NCI-H2171 (cell line): ENCODE data around the gene NR6A1.

ENCODE experiments used
- DNase-seq: peaks from one replicate; lab custom pipeline; 2025; lab: John Stamatoyannopoulos, UW

NR6A1 gene

DNA sequence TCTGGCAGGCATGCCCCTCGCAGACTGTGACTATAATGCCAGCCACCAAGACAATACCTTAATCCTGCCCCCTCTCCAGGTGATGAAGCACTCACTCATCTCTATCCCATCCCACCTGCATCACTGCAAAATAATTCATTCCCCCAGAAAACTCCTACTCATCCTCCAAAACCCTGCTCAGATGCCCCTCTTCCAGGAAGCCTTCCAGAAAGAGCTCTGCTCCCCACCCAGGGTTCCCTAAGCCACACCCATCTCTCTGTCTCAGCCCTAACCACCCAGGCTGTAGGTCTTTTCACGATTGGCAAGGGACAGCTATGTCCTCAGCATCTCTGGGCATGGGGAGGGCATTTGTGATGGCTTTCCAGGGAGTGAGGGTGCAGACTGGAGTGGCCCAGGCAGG is 281.1 kb downstream of the NR6A1 start:
- no peak for DNase-seq

- DNase-seq: no peak
Measured at GRCh38 chr9:124489222-124489621, 281.9 kb downstream of the NR6A1 start.

- no peak for DNase-seq
Measured at GRCh38 chr9:124488641-124489210, 282.4 kb downstream of the NR6A1 start.

DNA sequence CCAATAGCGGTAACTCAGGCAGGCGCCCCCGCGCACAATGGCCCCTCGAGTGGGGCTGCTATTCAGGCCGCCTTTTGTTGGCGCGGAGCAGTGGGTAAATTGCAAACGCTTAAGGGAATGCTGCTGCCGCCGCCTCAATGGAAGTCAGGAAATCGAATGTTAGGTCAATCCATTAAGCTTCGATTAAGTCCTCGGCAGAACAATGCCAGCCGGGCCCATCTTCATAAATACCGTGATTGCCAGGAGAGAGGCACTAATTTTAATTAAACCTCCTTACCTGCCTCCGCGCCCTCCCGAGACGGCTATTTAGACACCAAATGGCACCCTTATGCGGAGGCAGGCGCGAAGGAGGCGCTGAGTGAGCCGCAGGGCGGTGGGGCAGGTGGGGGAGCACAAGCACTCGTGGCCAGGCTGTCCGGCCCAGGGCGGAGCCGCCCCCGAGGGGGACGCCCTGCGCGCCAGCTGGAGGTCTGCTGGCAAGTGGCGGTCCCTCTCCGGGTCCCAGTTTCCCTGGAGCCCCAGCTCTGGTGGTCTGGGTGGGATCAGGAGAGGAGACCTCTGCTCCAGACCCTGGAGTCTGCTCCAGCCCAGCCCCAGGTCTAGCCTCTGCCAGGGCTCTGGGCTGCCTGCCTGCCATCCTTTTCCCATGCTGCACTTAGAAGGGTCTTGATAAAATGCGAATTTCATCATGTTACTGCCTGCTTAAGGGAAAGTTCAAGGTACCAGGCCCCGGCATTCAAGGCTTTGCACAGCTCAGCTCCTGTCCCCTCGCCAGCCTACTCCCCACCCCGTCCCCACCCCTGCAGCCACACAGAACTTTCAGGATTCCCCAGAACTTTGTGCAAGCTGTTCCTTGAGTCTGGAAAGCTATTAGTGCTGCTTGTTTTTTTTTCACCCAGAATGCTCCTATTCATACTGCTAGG is 283.6 kb downstream of the NR6A1 start:
- DNase-seq: no peak

GRCh38 chr9:124486778-124487259 is 284.3 kb downstream of the NR6A1 start:
- no peak for DNase-seq

DNA sequence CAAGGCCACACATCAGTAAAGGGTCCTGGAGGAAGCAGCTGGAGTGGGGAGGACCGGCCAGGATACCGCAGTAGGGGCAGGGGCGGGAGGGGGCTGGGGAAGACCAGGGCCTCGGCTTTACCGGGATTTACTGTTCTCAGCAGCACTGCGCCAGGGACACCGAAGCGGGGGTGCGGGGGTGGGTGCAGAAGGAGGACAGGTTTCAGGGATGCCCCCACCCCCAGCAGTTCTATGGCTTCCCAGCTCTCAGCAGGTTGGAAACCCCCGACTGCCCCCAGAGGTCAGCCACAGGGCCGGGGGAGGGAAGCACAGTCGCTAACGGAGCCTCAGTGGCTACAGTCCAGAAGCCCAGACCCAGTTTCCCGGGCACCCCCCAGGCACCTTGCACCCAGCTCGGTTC is 285.2 kb downstream of the NR6A1 start:
- no peak for DNase-seq

- DNase-seq: no peak
Measured at GRCh38 chr9:124485201-124485600, 285.9 kb downstream of the NR6A1 start.

DNA sequence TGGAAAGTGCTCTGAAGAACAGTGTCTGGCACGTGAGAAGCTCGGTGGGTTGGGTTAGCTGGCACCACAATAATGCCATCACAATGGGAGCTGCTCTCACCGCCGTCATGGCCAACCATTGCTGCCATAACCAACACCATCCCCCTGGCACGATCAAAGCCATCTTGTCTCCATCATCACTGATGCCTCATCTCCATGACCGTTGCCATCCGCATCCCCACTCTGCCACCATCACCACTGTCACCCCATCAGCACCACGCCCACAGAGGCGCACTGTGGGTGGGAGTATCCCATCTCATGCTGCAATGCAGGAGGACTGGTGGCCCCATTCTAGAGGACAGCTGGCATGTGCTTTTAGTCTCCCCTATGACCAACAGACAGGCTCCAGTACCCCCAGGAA is 287.6 kb downstream of the NR6A1 start:
- no peak for DNase-seq

- DNase-seq: no peak
Measured at GRCh38 chr9:124482431-124483031, 288.6 kb downstream of the NR6A1 start.

- DNase-seq: no peak
Measured at GRCh38 chr9:124481115-124481514, 290.0 kb downstream of the NR6A1 start.

GRCh38 chr9:124480621-124480981 is 290.5 kb downstream of the NR6A1 start:
- DNase-seq: no peak

GRCh38 chr9:124479947-124480620 is 291.0 kb downstream of the NR6A1 start:
- DNase-seq: no peak

DNA sequence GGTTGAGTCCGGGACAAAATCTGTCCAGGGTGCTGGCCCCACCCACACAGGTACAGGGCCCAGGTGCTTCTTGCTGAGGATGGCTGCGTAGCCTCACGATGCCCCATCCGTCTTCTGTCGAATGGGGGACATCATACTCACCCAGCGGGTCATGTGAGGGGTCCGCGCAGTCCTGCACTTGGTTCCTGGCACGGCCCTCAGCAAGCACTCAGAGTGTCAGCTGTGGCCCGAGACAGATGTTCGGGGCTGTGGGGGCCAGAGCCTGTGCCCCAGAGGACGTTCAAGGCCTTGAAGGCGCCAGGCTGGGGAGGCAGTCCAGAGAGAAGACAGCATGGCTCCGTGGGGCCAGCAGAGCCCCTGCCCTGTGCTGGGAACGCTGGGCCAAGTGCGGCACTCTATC is 291.7 kb downstream of the NR6A1 start:
- DNase-seq: no peak

DNA sequence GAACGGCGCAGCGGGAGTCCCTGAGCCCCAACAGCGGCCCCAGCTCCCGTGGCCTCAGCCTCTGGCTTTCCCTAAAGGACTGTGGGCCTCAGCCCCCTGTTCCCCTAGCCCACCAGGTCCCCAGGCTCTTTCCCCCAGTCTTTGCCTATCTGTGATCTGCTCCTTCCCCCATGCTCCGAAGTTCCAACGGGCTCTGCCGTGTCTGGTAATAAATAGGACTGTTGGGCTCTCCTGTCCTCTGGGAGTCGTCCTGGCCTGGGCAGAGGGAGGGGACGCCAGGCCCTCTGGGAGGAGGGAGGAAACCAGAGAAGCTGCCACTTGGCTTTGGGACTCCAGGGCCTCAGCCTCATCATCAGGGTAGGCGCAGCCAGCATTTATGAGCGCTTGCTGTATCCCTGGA is 292.8 kb downstream of the NR6A1 start:
- DNase-seq: no peak

DNA sequence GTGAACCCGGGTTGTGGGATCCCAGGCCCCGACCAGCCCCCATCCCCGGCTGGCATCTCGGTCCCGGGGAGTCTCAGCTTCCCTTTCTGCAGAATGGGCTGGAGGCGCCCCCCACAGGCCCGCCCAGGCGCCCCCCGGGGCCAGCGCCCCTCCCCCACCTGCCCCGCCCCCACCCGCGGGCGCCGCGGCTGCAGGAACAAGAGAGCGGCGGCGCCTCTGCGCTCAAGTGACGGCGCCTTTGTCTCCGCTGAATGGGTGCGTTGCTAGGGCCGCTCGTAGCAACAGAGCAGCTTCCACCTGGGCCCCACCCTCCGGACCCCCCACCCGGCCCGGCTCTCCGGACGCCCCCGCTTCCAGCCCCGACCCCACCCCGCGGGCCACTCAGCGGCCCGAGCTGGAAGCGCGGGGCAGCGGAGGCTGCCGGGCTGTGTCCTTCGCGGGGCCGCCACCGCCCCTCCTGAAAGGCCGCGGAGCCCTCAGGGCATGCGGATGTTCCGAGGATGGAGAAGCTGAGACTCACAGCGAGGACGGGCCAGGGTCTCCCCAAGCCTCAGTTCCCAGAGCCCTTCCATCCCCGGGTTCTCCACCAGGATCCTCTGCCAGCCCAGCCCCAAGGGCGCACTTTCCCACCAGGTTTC is 293.3 kb downstream of the NR6A1 start:
- DNase-seq: peak; percentile 33

DNA sequence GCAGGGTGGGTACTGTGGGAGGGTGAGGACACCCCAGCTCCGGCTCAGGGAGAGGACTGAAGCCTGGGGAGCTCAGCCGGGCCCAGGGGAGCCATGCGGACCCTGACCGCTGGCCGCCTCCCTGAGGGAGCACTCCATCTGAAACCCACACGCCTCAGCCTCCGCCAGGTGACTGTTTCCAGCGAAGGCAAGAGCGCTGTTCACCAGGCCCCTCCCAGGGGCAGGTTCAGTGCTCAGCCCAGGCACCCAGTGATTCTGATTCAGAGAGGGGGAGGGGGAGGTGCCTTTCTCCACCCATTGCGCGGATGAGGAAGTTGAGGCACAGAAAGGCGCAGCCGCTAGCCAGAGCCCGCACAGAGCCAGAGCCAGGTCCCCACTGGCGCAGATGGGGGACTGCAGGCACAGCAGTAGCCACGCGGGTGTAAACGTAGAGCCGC is 293.9 kb downstream of the NR6A1 start:
- DNase-seq: peak; percentile 21

DNA sequence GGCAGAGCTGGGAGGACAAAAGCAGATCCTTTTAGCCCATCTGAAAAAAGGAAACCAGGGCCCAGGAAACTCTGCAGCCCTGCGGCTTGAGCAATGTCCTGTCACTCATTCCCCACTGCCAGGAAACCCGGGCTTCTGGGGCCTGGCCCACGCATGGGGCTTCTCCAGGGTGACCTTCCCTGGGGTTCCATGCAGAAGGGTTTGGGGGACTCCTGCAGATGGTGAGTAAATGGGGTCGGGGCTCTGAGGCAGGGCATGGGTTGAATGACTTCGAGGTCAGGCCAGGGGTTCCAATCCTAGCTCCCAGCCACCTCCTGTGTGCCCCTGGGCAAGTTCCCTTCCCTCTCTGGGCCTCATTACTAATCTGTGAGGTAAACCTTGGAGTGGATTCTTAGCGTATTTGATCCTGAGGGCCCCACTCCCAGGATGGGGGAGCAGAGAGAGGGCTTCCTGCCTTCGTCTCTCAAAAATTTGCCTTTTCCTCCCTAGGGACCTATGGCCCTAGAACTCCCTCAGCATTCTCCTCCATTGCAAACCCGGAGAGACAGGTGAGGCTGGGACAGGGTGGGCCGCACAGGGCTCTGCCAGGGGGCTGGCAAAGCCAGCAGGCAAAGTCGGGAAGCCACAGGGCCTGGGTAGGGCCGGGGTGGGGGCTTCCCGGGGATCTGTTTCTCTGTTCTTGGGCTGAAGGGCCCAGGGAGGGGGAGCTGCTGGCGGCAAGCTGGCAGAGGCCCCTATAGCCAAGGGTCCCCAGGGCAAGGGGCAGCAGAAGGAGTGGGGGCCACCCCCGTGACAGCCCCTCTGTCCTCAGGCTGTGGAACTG is 295.0 kb downstream of the NR6A1 start:
- no peak for DNase-seq

- no peak for DNase-seq
Measured at GRCh38 chr9:124475158-124475867, 295.8 kb downstream of the NR6A1 start.

GRCh38 chr9:124474151-124474550 is 297.0 kb downstream of the NR6A1 start:
- DNase-seq: no peak

GRCh38 chr9:124473310-124473709 is 297.8 kb downstream of the NR6A1 start:
- no peak for DNase-seq
